Fibroblast of lung (primary cell): ENCODE results near the gene PUSL1. TPM values are rescaled to one million over a fixed set of nuclear protein-coding genes. Genes with fewer than 3 reads are reported as not detected.

ENCODE experiments used
- DNase-seq, 2 donors: peaks; one replicate each; pipeline versions ENCODE4 v3.0.0 to v3.0.0-alpha.2; 2010; ENCODE audit warnings: low read depth in 2 of 2
- H2AFZ ChIP-seq: 2 replicates; pipeline ENCODE4 v1.5.1; 2012; ENCODE audit warnings: low read length, control low read depth, inconsistent platforms
- H3K27ac ChIP-seq: 2 replicates; pipeline ENCODE4 v1.5.1; 2011; ENCODE audit warnings: low read length, control low read depth; ENCODE audit not compliant: insufficient read depth
- H3K27me3 ChIP-seq: 2 replicates; pipeline ENCODE4 v1.5.1; 2011; ENCODE audit warnings: mild to moderate bottlenecking, low read length; ENCODE audit not compliant: control insufficient read depth, insufficient read depth
- H3K36me3 ChIP-seq: 2 replicates; pipeline ENCODE4 v1.5.1; 2011; ENCODE audit warnings: low read length; ENCODE audit not compliant: control insufficient read depth, insufficient read depth
- H3K4me1 ChIP-seq: 2 replicates; pipeline ENCODE4 v1.5.1; 2011; ENCODE audit warnings: low read length; ENCODE audit not compliant: control insufficient read depth, insufficient read depth; ENCODE audit errors: extremely low read depth
- H3K4me2 ChIP-seq: 2 replicates; pipeline ENCODE4 v1.5.1; 2011; ENCODE audit warnings: low read length, control low read depth; ENCODE audit not compliant: insufficient read depth; ENCODE audit errors: extremely low read depth
- H3K4me3 ChIP-seq, 4 experiments: fragments of 200-600 bp in 1 of 4; sonication (generic) in 1 of 4; replicated peaks in 1 of 4; 2 replicates each; pipeline ENCODE4 v1.5.1; 2011 to 2016; ENCODE audit warnings: low read length in 4 of 4, low read depth in 3 of 4, mild to moderate bottlenecking in 3 of 4, control low read depth in 2 of 4, inconsistent platforms in 1 of 4, mixed read lengths in 1 of 4; ENCODE audit not compliant: insufficient read depth in 1 of 4; ENCODE audit errors: control extremely low read depth in 1 of 4
- H3K79me2 ChIP-seq: 2 replicates; pipeline ENCODE4 v1.5.1; 2012; ENCODE audit warnings: mild to moderate bottlenecking, low read length, inconsistent platforms; ENCODE audit not compliant: control insufficient read depth, insufficient read depth
- H3K9ac ChIP-seq: 2 replicates; pipeline ENCODE4 v1.5.1; 2011; ENCODE audit warnings: mild to moderate bottlenecking, low read length, control low read depth; ENCODE audit not compliant: insufficient read depth
- H3K9me3 ChIP-seq: 2 replicates; pipeline ENCODE4 v1.5.1; 2012; ENCODE audit warnings: low read depth, low read length; ENCODE audit not compliant: control insufficient read depth, insufficient read depth
- H4K20me1 ChIP-seq: 2 replicates; pipeline ENCODE4 v1.5.1; 2011; ENCODE audit warnings: low read length; ENCODE audit not compliant: control insufficient read depth, insufficient read depth; ENCODE audit errors: extremely low read depth
- EZH2 ChIP-seq: IDR thresholded peaks from 2 replicates; pipeline ENCODE4 v1.5.1; 2012; ENCODE audit warnings: low read length, control low read depth, mild to moderate bottlenecking; ENCODE audit errors: missing control alignments
- polyA plus RNA-seq, 2 donors: library from polyadenylated mRNA; depleted of rRNA in 1 of 2; stranded (reverse) in 1 of 2; unstranded in 1 of 2; fragments of >200 nt; gene quantifications; 2 replicates each; pipeline ENCODE4 v1.2.1, GENCODE V29; 2011 to 2012; ENCODE audit warnings: missing spikeins in 1 of 2
- total RNA-seq: library from RNA; depleted of rRNA; stranded (reverse); fragments of >200 nt; gene quantifications from 2 replicates; pipeline ENCODE4 v1.2.1, GENCODE V29; 2014
- TF ChIP-seq, protein P1 (sequence below), 2 donors: IDR thresholded peaks in 1 of 2; conservative IDR thresholded peaks in 1 of 2; 1 replicate in 1 of 2; 2 replicates in 1 of 2; pipeline ENCODE4 v1.5.1; 2011 to 2012; ENCODE audit warnings: low read length in 2 of 2, control low read depth in 1 of 2, inconsistent platforms in 1 of 2, low read depth in 1 of 2, mild to moderate bottlenecking in 1 of 2

Gene PUSL1
- total and polyA plus RNA-seq, 2 donors (not counting 1 experiment from before 2014, with no cell fraction given): 7.1 to 12.7 TPM

DNA sequence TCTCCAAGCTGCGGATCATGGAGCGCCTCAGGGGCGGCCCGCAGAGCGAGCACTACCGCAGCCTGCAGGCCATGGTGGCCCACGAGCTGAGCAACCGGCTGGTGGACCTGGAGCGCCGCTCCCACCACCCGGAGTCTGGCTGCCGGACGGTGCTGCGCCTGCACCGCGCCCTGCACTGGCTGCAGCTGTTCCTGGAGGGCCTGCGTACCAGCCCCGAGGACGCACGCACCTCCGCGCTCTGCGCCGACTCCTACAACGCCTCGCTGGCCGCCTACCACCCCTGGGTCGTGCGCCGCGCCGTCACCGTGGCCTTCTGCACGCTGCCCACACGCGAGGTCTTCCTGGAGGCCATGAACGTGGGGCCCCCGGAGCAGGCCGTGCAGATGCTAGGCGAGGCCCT, 18.9 kb downstream of the PUSL1 start:
- Histone ChIP-seq H3K36me3 (peaks cover 8% of the 10 kb centered on the region), H3K9ac (no peak overlapping the region), H2AFZ (no peak overlapping the region), H3K4me2 (no peak overlapping the region), H4K20me1 (no peaks in the 10 kb centered on the region), H3K4me1 (peaks cover 13% of the 10 kb centered on the region), H3K4me3 (no peak overlapping the region), H3K79me2 (peaks cover 29% of the 10 kb centered on the region), H3K27ac (no peak overlapping the region), H3K27me3 (no peaks in the 10 kb centered on the region), H3K9me3 (no peaks in the 10 kb centered on the region)
- TF ChIP-seq, protein P1, sequence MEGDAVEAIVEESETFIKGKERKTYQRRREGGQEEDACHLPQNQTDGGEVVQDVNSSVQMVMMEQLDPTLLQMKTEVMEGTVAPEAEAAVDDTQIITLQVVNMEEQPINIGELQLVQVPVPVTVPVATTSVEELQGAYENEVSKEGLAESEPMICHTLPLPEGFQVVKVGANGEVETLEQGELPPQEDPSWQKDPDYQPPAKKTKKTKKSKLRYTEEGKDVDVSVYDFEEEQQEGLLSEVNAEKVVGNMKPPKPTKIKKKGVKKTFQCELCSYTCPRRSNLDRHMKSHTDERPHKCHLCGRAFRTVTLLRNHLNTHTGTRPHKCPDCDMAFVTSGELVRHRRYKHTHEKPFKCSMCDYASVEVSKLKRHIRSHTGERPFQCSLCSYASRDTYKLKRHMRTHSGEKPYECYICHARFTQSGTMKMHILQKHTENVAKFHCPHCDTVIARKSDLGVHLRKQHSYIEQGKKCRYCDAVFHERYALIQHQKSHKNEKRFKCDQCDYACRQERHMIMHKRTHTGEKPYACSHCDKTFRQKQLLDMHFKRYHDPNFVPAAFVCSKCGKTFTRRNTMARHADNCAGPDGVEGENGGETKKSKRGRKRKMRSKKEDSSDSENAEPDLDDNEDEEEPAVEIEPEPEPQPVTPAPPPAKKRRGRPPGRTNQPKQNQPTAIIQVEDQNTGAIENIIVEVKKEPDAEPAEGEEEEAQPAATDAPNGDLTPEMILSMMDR (conservative IDR thresholded peaks at IDR 0.05 in 1 of 2, IDR thresholded peaks at IDR 0.05 in 1 of 2; ENCODE audit: low read depth in 1 of 2, low read length in 2 of 2): no peak
- TF ChIP-seq EZH2: no peak
- no peak for DNase-seq

- no peak for TF ChIP-seq EZH2
- TF ChIP-seq, protein P1 (conservative IDR thresholded peaks at IDR 0.05 in 1 of 2, IDR thresholded peaks at IDR 0.05 in 1 of 2; ENCODE audit: low read depth in 1 of 2, low read length in 2 of 2): no peak
- Histone ChIP-seq H3K36me3 (peaks cover 10% of the 10 kb centered on the region), H3K27ac (no peak overlapping the region), H3K79me2 (peaks cover 22% of the 10 kb centered on the region), H3K9ac (no peak overlapping the region), H3K4me2 (no peak overlapping the region), H3K9me3 (no peaks in the 10 kb centered on the region), H4K20me1 (no peaks in the 10 kb centered on the region), H3K4me1 (peaks cover 9% of the 10 kb centered on the region), H3K27me3 (no peaks in the 10 kb centered on the region), H2AFZ (no peak overlapping the region), H3K4me3 (no peak overlapping the region)
- no peak for DNase-seq
Observed at GRCh38 chr1:1328254-1328653, 19.9 kb downstream of the PUSL1 start.

GRCh38 chr1:1329304-1330210, 21.2 kb downstream of the PUSL1 start:
- TF ChIP-seq, protein P1 (conservative IDR thresholded peaks at IDR 0.05 in 1 of 2, IDR thresholded peaks at IDR 0.05 in 1 of 2; ENCODE audit: low read depth in 1 of 2, low read length in 2 of 2): no peak
- no peak for TF ChIP-seq EZH2
- H3K4me3 ChIP-seq: no peak overlapping the region
- peaks cover 5% of the 10 kb centered on the region for H3K4me1 ChIP-seq
- peaks cover 14% of the 10 kb centered on the region for H3K79me2 ChIP-seq
- no peak overlapping the region for H3K4me2 ChIP-seq
- H3K9me3 ChIP-seq: no peaks in the 10 kb centered on the region
- H3K9ac ChIP-seq: no peak overlapping the region
- no peak overlapping the region for H3K27ac ChIP-seq
- no peaks in the 10 kb centered on the region for H3K27me3 ChIP-seq
- no peak overlapping the region for H2AFZ ChIP-seq
- no peaks in the 10 kb centered on the region for H4K20me1 ChIP-seq
- no peak for DNase-seq
- peaks cover 13% of the 10 kb centered on the region for H3K36me3 ChIP-seq
